NCI-H82 (cell line): Measurements from ENCODE around the gene RTN4RL1.
A peak's percentile ranks its signal among the peaks of the same experiment; 100 is the strongest.

Source experiments
- DNase-seq: peaks from one replicate; lab custom pipeline; 2025; lab: John Stamatoyannopoulos, UW

RTN4RL1 gene

DNA sequence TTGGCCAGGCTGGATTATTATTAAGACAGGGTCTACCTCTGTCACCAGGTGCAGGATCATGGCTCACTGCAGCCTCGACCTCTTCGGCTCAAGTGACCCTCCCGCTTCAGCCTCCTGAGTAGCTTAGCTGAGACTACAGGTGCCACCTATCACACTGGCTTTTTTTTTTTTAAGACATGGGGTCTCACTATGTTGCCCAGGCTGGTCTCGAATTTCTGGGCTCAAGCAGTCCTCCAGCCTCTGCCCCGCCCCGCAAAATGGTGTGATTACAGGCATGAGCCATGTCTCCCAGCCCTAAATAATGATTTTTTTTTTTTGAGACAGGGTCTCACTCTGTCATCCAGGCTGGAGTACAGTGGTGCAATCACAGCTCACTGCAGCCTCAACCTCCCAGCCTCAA, 22.5 kb upstream of the RTN4RL1 start:
- no peak for DNase-seq

DNA sequence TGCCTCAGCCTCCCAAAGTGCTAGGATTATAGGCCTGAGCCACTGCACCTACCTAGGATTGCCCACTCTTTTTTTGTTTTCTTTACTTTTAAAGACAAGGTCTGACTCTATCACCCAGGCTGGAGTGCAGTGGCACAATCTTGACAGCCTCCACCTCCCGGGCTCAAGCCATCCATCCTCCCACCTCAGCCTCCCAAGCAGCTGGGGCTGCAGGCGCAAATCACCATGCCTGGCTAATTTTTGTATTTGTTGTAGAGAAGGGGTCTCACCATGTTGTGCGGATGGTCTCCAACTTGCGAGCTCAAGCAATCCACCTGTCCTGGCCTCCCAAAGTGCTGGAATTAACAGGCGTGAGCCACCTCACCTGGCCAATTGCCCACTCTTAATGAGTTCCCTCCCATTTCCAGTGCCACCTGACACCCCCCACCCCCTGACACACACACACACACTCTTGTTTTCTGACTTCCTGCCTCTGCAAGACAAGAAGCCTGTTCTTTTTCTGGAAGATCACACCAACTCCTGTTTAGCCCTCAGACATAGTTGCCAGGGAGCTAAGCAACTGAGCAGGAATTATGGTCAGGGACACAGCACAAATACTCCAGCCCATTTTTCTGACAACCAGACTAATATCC, 19.2 kb upstream of the RTN4RL1 start:
- DNase-seq = no peak

DNA sequence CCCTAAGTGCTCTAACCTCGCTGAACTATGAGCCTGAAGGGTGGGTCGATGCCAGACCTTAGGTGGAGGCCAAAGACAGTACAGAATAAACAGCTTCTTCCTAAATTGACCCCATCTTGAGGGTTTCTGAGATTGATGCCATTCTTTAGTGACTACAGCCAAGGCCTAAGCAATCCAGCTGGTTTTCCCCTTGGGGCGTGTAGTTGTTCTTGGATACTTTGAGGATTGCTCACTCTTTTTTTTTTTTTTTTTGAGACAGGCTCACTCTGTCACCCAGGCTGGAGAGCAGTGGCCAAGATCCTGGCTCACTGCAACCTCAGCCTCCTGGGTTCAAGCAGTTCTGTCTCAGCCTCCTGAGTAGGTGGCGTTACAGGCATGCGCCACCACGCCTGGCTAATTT, 18.7 kb upstream of the RTN4RL1 start:
- DNase-seq = no peak

DNA sequence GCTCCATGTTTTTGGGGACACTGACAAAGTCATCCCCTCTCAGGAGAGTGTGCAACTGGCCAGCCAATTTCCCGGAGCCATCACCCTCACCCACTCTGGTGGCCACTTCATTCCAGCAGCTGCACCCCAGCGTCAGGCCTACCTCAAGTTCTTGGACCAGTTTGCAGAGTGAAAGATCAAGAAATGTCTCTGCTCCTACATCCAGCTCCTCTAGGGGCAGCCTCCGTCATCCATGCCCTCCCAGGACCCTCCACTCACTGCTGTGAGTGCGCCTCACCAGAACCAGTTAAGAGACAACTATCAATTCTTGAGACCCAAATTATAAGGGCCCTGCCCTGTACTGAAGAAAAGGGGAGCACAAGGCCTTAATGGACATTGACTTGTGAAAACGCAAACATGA, 17.8 kb upstream of the RTN4RL1 start:
- DNase-seq = peak; percentile 34

DNA sequence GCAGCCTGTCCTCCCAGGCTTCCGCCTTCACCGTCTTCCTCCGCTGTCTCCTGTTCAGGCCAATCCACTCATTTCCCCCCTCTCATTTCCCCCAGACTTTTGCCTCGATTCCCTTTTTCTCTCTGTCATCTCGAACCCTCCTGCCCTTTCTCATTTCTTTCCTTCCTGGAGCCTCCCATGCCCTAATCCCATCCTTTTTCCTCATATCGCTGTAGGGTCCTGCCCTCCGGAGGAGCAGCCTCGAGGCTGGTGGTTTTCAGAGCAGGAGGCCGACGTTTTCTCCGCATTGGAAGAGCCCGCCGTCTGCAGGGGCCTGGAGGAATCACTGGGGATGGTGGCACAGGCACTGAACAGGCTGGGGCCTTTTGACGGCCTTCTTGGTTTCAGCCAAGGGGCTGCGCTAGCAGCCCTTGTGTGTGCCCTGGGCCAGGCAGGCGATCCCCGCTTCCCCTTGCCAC, 17.3 kb upstream of the RTN4RL1 start:
- DNase-seq = peak; percentile 52

DNA sequence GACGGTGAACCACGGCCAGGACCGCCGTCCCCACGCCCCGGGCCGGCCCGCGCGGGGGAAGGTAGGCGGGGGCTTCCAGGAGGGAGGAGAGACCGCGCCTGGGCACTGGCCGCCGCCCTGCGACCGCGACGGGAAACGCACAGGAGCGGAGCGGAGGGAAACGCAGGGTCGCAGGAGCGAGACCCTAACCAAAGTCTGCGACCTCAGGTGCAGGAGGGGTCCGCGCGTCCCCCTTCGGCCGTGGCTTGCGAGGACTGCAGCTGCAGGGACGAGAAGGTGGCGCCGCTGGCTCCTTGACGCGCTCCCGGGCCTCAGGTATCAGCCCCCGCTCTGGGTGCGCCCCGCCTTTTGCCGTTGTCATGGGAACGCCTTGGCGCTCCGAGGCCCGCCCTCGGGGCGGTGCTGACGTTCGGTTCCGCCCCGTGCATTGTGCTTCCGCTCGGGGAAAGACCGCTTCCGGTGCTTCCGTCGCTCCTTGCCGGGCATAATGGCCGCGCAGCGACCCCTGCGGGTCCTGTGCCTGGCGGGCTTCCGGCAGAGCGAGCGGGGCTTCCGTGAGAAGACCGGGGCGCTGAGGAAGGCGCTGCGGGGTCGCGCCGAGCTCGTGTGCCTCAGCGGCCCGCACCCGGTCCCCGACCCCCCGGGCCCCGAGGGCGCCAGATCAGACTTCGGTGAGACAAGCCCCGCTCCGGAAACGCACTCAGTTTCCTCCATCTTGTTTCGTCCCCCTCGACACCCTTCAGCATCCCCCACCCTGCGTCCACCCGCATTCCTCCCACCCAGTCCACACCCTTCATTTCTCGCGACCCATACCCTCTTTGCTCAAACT, 16.6 kb upstream of the RTN4RL1 start, which contains the start of gene OVCA2:
OVCA2 (plus strand) TSS at position 462 of the 829 bp plus-strand sequence; CDS start at position 488, 26 bp downstream.
- DNase-seq = peak; percentile 99

DNA sequence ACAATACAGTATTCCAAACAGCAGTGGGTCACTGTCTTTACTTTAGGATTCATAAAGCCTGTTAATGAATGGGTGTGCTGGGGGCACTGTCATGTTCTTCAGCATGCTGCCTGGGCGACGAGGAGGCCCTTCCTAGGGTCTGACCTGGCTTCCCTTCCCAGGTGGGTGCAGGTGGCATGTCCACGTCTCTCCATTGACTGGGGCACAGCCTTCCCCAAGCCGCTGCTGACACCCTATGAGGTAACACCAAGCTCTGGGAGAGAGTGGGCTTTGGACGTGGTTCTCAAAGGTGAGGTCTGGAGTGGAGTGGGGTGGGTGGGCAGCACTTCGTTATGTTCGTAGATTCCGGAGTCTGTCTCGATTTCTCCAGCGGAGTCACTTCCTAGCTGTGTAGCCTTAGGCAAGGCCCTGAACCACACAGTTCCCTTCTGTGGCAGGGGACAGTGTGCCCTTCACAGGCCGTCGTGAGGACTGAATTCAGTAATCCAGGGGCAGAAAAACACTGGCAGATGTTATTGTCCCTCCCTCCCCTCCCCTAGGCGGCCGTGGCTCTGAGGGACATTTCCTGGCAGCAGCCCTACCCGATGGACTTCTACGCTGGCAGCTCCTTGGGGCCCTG, 15.9 kb upstream of the RTN4RL1 start:
- peak; percentile 98 for DNase-seq

DNA sequence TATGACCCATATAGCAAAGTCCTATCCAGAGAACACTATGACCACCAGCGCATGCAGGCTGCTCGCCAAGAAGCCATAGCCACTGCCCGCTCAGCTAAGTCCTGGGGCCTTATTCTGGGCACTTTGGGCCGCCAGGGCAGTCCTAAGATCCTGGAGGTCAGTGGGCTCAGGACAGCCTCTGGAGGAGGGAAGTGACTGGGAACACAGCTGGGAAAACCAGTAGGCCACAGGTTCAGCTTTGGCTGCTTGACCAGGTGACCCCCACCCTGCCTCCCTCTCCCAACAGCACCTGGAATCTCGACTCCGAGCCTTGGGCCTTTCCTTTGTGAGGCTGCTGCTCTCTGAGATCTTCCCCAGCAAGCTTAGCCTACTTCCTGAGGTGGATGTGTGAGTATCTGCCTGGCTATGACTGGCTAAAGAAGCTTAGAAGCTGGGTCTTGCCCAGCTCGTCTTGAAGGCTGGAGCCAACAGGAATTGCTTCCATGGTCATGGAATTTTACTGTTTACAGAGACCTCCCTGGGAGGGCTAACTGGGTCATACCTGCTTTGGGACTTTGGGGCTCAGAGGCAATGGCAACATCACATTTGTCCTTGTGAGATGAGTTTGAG, 15.2 kb upstream of the RTN4RL1 start:
- peak; percentile 60 for DNase-seq

DNA sequence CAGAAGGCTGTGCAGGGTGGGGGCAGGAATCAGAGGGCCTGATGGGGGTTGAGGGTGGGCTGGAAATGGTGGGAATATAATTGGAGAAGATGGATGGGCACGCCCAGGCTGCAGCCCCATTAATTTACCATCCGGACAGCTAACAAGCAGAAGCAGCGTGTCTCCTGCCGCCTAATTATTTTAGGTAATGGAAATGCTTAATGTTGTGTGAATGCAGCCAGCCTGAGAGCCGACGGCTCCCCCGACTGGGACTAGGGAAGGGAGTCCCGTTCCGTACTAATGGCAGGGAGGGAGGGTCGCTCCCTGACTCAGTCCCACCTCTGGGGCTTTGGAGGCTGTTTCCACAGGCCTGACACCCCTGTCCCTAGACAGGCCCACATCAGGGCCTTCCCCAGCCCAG, 12.0 kb upstream of the RTN4RL1 start:
- no peak for DNase-seq

DNA sequence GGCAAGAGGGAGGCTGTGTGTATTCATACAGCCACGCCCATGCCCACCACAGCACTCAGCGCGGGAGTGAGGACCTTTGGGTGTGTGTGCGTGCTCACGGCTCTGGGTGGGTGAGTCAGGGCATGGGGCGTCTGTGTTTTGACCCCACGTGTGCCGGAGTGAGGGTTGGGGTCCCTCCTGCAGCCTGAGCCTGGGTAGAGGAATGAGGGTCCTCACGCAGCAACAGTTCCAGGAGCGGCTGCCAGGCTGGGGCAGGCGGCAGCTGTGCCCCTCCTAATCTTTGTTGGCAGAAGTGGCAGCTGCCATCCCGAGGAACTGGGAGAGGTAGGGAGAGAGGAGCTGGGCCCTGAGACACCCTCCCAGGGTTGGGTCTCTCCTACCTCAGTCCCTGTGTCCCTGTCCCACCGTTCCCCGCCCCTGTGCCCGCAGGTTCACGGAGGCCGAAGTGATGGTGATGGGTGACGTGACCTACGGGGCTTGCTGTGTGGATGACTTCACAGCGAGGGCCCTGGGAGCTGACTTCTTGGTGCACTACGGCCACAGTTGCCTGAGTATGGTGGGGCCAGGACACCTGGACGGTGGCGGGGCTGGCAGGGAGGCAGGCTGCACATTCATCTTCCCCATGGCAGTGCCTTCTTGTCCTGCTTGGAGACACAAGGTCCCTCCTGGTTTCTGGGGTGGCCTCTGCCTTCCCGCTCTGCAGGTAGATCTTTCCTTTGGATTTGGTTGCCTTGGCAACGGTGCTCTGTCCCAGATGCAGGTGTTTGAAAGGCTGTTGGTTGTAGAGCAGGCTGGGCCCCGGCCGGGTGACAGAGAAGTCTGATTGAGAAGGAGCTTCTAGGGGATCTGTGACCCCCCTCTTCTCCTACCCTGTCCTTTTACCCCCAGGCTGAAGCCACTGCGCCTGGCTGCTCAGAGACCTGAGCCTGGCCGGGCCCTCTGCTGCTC, 10.7 kb upstream of the RTN4RL1 start:
- no peak for DNase-seq

DNA sequence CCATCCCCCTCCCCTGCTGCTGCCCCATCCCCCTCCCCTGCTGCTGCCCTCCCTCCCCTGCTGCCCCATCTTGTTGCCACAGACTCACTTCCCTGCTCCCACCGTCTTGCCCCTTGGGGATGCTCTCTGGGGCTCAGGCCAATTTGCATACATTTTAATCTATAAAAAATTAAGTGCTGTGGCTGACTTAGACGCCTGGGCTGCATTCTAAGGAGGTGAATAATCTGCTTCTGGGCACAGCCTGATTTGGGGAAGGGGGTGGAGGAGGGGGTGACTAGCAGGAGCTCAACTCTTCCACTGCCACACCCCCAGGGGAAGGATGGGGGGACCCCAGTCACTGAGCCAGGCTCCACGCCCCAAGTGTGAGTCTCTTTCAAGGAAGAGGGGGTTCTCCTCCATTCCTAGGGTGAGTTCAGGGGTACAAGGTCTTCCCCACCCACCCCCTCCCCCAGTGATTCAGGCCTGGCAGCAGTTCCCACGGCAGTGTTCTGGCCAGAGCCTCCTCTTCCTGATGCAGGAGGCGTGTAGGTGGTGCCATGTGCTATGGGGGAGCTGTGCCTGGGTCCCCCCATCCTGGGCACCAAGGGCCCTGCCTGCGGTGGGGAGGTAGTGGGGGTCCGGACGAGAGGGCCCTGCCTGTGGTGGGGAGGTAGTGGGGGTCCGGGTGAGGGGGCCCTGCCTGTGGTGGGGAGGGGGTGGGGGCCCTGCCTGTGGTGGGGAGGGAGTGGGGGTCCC, 9.8 kb upstream of the RTN4RL1 start:
- peak; percentile 55 for DNase-seq

DNA sequence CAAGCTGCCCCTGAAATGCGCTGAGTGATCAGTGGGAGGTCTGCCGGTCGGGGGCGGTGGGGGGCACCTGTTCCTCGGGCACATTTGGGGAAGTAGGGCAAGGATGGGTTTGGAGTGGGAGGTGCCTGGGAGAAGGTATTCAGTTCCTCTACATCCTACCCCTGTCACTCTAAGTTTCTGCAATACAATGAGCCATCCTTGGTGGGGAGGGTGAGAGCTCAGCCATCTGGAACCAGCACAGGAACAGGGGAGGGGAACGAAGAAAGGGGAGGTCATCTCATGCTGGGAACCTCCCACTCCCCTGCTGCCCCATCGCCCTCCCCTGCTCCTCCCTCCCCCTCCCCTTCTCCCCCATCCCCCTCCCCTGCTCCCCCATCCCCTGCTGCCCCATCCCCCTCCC, 9.0 kb upstream of the RTN4RL1 start:
- DNase-seq = peak; percentile 84

DNA sequence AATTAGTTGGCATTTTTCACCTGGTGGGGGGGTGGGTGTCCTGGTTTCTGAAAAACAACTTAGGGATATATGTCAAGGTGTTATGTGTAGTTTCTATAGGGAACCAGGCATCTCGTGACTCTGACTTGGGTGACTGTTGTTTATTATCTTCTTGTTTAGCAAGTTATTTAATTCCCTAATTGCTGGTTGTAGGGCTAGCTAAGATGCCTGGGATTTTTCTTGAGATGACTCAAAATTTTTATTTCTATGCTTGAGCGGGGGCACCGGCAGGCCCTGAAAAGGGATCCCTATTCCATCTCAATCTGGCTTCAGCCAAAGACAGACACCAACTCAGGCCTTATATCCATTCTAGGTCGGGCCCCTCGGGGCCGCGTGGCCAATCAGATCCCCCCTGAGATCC, 8.0 kb upstream of the RTN4RL1 start:
- DNase-seq = no peak

DNA sequence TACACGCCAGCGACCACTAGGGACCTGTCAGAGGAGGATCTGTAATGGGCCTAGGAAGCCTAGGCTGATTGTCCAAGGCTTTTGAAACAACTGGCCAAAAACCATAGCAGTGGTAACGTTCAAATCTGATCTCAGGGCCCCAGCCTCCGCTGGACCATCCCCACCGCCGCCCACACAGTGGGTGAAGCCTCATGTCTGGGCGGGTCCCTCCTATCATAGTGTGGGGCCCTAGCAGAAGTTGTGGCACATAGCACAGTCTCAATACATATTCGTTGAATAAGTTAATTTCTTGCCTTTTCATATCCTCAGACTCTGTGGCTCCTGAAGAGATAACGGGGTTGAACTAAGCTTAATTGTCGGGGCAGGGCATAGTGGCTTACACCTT, 5.6 kb upstream of the RTN4RL1 start:
- no peak for DNase-seq

DNA sequence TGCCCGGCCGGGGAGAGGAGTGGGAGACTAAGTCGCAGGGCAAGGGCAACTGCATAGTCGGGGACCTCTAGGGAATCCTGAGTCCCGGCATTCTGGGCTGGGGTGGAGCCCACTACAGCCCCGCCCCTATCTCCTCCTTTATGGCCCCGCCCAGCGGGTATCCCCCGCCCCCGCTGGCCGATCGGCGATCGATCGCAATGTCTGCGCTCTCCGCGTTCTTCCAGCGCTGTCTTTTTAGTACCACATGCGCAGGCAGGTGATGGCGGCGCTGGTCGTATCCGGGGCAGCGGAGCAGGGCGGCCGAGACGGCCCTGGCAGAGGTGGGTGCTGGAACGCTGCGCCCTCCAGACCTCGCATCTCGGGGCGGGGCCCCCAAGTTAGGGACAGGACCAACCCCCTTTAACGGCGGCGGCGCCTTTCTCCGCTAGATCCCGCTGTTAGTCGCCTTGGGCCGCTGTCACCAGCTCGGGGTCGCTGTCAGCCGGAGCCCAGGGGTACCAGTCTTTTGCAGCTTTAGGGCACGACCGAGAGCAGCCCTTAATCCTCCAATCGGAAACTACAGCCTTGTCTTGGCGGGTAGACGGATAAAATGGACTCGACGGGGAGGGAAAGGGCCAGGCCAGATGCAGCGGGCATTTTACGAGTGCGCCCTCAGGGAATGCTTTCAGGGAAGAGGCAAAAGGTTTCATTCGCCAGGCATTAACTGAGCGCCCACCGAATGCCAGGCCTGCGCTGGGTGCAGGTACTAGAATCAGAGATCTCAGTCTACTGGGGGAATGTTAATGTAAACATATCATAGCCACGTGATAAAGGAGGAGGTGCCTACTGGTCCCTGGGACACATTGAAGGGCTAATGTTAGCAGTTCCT, 5.0 kb upstream of the RTN4RL1 start, which contains the start of gene DPH1:
DPH1 (plus strand) TSS at position 243 of the 868 bp plus-strand sequence; CDS start at position 260, 17 bp downstream.
- peak; percentile 98 for DNase-seq

DNA sequence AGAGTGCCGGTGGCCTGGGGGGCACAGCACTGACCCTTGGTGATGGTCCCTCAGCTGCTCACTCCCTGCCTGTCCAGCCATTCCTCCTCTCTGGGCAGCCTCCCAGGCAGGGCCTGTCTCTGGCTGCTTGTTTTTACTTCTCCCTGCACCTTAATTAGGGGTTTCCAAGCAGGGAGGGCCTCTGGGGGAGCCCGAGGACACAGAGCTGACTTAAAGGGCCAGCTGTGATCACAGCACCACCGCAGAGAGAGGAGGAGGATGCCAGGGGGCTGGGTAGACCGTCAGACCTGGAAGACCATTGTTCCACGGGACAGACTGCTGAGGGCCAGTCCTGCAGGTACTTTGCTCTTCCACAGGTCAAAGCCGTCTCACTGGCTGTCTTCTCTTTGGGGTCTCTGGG, 3.6 kb upstream of the RTN4RL1 start:
- DNase-seq = peak; percentile 51

DNA sequence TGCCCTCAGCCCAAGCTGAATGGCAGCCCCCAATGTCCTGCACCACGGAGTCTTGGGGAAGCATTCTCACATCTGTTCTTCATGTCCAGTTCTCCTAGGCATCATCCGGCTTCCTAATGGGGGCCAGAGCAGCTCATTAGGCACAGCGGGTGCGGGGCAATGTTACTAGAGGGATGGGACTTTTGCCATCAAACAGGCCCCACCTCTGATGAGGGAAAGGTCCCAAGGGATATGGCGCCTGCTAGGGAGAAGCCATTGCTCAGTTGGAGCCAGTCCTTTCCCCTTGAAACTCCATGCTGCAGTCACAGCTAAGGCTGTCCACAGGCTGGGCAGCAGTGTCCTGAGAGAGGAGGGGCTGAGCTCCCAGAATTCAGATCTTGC, 3.1 kb upstream of the RTN4RL1 start:
- peak; percentile 56 for DNase-seq

DNA sequence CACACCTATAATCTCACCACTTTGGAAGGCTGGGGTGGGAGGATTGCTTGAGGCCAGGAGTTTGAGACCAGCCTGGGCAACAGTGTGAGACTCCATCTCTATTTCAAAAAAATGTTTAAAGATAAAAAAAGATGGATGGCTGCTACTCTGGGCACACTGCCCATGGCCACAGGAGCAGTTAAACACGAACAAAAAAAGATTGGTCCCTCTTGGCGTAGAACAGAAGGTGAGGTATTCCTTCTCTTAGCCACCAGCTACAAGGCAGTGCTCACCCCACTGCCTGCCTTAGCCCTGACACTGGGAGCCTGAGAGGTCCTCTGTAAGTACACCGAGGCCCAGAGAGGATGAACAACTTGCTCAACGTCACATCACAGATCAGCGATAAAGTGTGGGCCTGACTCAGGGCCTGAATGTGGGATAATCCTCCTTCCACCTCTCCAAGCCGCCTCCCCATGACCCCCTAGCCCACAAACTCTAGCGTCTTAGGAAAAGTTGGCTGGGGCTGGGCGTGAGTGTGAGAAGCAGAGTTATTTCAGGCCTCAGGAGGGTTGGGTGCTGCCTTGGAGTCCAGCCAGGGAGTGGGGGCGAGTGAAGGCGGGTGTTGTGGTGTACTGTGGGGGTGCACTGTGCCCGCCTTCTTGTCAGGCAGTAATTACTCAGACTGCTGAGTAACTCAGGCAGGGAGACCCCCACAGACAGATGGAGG, 2.5 kb upstream of the RTN4RL1 start:
- DNase-seq = no peak
